KOPT-K1 (cell line): ENCODE data around the gene PPP1R13B.
"Not testable (repeated sequence)": the region's sequence is repeated elsewhere in the genome, so short reads cannot be mapped to it uniquely, and the experiment has no call there.

Source experiments
- H3K27ac ChIP-seq: fragments of 200-600 bp; sonication (generic); 2 replicates; pipeline ENCODE4 v1.5.1; 2016; ENCODE audit warnings: antibody characterized with exemption, mild to moderate bottlenecking, low read depth, low read length; ENCODE audit not compliant: poor library complexity, severe bottlenecking
- H3K36me3 ChIP-seq: fragments of 200-600 bp; sonication (generic); 2 replicates; pipeline ENCODE4 v1.5.1; 2017; ENCODE audit warnings: antibody characterized with exemption, mild to moderate bottlenecking, low read length, moderate library complexity; ENCODE audit not compliant: insufficient read depth
- H3K9me3 ChIP-seq: fragments of 200-600 bp; sonication (generic); 2 replicates; pipeline ENCODE4 v1.5.1; 2017; ENCODE audit warnings: antibody characterized with exemption, low read length, mild to moderate bottlenecking; ENCODE audit not compliant: insufficient read depth, poor library complexity, severe bottlenecking

PPP1R13B gene, protein sequence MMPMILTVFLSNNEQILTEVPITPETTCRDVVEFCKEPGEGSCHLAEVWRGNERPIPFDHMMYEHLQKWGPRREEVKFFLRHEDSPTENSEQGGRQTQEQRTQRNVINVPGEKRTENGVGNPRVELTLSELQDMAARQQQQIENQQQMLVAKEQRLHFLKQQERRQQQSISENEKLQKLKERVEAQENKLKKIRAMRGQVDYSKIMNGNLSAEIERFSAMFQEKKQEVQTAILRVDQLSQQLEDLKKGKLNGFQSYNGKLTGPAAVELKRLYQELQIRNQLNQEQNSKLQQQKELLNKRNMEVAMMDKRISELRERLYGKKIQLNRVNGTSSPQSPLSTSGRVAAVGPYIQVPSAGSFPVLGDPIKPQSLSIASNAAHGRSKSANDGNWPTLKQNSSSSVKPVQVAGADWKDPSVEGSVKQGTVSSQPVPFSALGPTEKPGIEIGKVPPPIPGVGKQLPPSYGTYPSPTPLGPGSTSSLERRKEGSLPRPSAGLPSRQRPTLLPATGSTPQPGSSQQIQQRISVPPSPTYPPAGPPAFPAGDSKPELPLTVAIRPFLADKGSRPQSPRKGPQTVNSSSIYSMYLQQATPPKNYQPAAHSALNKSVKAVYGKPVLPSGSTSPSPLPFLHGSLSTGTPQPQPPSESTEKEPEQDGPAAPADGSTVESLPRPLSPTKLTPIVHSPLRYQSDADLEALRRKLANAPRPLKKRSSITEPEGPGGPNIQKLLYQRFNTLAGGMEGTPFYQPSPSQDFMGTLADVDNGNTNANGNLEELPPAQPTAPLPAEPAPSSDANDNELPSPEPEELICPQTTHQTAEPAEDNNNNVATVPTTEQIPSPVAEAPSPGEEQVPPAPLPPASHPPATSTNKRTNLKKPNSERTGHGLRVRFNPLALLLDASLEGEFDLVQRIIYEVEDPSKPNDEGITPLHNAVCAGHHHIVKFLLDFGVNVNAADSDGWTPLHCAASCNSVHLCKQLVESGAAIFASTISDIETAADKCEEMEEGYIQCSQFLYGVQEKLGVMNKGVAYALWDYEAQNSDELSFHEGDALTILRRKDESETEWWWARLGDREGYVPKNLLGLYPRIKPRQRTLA

DNA sequence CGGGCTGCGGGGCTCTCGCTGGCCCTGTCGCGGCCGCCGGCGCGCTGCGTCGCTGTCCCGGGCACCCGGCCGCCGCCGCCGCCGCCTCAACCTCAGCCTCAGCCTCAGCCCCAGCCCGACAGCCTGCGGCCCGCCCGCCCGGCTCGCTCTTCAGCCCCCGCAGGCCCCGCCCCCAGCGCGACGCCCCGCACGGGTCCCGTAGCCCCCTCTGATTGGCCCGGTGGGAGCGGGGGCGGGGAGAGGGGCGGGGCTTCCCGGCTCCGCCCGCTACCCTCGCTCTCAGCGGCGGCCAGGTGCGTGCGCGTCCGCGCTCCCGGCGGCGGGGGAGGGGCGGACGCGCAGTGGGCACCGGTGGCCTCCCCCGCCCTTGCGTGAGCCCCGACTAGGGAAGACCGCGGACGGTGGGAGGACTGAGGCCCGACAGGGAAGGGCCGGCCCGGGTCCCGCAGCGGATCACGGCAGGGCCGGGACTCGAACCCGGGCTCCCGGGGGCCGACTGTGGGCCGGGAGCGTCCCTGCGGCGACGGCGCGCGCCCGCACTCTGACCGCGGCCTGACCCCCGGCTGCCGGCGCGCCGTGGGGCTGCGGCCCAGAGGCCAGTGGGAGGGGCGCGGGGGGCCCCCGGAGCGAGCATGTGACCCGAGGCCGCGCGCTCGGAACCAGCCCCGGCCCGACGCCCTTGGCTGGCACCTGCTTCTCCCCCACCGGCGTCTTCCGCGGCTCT lies at the start of gene PPP1R13B:
Gene PPP1R13B (minus strand): TSS at position 125 of the 724 bp plus-strand sequence. CDS start 268 bp downstream, outside the sequence.
- Histone ChIP-seq H3K36me3 (no peaks in the 10 kb centered on the region), H3K27ac (no peak within 1 kb of the TSS), H3K9me3 (no peaks in the 10 kb centered on the region)

DNA sequence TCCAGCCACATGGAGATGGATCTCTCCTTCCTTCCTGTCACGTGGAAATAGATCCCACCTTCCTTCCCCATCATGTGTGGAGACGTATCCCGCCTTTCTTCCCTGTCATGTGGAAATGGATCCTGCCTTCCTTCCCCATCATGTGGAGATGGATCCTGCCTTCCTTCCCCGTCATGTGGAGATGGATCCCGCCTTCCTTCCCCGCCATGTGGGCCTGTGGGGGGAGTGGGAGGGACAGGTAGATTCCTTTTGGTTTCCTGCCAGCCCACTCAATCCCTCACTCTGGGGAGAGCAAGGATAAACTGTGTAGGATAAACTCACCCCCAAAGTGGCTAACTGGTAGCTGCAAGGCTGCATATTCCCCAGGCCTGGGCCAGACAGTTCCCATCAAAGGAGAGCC lies 49.2 kb upstream of the PPP1R13B start:
- Histone ChIP-seq H3K9me3 (no peaks in the 10 kb centered on the region), H3K36me3 (no peaks in the 10 kb centered on the region), H3K27ac (no peak overlapping the region)

DNA sequence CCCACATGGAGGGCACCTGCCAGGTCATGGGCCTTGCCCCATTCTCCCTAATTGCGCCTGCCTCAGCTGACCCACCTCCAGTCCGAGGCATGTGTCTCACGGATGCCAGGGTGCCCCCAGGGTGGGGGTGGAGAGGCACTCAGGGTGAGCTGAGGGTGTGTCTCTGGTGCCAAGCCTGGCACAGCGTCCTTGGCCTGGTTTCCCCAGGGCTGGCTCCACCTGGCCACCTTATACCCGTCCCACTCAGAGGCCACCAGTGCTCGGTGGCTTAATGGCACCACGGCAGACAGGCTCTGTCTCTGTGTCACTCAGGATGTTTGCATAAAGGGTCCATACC lies 47.3 kb upstream of the PPP1R13B start:
- Histone ChIP-seq H3K36me3 (no peaks in the 10 kb centered on the region), H3K27ac (no peak overlapping the region), H3K9me3 (no peaks in the 10 kb centered on the region)

DNA sequence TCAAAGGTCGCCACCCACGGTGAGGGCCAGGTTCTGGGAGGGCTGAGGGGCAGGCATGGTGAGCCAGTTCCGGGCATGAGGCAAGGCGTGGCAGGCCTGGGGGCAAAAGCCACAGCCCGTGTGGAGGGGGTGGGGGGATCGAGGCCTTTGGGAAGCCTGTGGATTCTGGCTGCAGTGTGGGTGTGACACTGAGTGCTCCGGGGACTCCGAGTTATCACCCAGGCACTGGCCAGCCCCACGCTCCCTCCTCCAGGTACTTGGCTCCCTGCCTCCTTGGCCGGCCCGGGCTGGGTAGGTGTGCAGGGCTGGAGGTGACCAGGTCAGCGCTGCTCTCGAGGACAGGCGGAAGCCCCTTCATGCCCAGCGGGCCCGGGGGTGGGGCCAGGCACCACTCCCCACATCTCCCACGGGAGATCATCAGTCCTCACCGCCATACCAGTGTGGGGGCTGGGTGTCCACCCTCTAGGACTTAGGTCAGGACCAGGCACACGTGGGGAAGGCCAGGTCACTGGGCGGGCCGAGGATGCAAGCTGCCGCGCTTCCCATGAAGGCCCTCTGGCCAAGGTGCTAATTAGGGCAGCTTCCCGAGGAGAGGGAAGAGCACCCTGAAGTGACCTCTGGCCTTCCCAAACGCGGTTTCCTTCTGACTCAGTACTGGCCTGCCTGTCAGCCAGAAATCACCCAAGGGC lies 46.8 kb upstream of the PPP1R13B start:
- Histone ChIP-seq H3K27ac (no peak overlapping the region), H3K9me3 (no peaks in the 10 kb centered on the region), H3K36me3 (no peaks in the 10 kb centered on the region)

DNA sequence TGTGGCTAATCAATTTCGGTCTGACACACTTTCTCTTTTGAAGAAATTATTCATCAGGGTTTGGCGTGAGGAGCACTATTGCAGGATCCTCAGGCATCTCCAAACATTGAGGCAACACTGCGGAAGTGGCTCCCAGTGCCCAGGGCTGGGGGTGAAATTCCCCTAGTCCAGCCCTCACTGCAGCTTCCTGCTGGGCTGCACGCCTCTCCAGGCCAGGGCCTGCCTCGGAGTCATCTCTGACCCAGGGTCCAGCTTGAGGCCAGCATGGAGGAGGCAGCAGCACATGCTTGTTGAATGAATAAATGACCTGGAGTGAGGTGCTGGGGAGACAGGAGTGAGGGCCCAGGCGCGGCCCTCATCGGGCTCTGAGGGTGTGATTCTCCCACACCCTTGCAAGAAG lies 44.9 kb upstream of the PPP1R13B start:
- H3K9me3 ChIP-seq, result no peaks in the 10 kb centered on the region
- H3K36me3 ChIP-seq, result no peaks in the 10 kb centered on the region
- no peak overlapping the region for H3K27ac ChIP-seq

DNA sequence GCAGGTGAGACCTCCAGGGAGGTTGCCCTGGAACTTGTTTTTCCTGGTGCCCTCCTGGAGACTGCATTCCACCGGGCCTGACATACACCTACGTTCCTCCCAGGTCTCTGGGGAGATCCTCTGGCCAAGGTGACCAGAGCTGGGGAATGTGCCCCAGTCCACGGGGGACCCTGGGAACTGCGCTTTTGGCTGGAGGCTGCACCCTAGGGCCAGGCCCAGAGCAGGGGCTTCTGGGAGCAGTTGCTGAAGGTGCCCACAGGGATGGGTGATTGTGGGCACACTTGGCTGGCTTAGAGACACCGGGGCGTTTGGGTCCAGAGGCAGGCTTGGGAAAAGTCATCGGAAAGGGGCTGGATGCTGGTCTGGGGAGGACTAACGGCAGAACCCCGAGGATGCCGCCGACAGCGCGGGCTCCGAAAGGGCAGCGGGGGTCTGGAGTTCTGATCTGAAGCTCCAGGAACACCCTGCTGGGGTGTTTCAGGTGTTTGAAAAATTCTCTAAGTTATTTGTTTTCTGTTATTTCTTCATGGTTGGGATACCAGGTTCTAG lies 44.4 kb upstream of the PPP1R13B start:
- H3K36me3 ChIP-seq, result no peaks in the 10 kb centered on the region
- no peak overlapping the region for H3K27ac ChIP-seq
- no peaks in the 10 kb centered on the region for H3K9me3 ChIP-seq

DNA sequence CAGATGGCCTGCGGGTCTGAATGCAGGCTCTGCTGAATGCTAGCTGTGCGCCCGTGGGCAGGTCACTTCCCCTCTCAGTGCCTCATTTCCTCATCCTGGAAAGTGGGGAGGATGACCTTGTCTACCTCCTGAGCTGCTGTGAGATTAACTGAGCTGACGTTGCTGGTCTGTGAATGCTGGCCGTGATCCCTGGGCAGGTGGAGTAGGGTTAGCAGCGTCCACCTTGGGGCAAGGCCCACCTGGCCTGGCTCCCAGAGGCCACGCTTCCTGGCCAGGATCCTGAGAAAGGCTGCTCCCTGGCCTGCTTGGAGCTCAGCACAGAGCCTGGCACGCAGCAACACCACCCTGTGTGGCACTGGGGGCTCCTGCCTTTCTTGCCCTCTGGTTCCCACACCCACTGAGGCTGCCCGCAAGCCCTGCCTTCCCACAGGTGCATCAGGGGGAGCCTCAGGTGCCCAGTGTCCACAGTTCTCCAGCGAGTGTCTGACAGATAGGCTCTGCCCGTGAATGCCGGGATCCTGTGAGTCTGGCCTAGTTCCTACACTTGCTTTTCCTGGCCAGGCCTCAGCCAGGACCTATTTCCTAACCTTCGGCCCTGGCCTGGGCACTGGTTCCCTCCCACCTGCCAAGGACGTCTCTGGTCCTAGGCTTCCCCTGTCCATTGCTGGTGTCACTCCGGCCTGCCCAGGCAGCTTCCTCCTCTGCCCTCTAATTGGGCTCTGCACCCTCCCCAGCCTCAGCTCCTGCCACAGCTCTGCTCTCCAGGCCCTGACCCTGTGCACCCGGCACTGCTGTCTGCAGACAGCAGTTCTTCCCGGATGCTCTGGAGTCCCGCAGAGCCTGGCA lies 43.7 kb upstream of the PPP1R13B start:
- H3K9me3 ChIP-seq, result no peaks in the 10 kb centered on the region
- H3K27ac ChIP-seq, result no peak overlapping the region
- no peaks in the 10 kb centered on the region for H3K36me3 ChIP-seq

DNA sequence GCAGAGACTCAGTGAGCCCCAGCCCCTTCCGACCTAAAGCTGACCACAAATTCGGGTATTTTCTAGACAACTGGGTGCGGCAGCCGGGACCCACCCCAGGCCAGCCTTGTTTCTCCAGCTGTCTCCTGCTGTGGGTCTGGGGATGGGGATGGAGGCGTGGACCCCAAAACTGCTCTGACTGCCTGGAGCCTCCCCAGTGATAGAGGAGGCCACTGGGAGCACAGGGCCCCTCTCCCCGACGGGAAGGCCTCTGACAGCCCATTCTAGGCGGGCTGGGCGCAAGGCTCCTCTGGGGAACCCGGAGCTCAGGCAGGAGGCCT lies 42.6 kb upstream of the PPP1R13B start:
- Histone ChIP-seq H3K9me3 (no peaks in the 10 kb centered on the region), H3K27ac (no peak overlapping the region), H3K36me3 (no peaks in the 10 kb centered on the region)

DNA sequence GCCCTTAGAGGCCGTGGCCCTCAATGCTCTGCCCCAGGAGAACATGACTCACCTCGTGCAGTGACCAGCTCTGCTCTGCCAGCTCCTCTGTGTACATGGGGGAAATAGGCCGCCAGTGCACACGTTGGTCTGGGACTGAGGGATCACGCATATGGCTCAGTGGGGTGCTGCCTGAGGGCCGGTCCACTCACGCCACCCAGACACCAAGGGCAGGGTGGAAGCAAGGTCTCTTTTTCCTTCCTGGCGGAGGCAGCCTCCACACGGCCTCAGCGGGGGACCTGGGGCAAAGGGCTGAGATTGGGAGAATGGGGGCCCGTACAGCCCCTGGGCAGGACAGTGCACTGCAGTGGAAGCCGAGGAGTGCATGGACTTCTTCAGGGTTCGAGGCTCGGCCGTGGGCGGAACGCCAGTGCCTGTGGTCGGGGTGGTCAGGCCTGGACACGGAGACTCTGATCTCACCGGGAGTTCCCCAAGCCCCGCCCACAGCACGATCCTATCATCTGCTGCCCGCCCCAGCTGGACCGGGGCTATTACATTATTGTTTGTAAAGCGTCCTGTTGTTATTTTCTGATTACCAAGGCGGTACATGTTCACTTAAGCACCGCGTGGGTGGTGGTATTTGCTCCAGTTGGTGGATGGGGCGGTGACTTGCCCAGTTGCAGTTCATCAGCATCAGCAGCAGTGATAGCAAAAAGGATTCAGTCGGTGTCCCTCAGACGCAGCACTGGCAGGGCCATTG lies 42.1 kb upstream of the PPP1R13B start:
- Histone ChIP-seq H3K27ac (no peak overlapping the region), H3K9me3 (no peaks in the 10 kb centered on the region), H3K36me3 (no peaks in the 10 kb centered on the region)

DNA sequence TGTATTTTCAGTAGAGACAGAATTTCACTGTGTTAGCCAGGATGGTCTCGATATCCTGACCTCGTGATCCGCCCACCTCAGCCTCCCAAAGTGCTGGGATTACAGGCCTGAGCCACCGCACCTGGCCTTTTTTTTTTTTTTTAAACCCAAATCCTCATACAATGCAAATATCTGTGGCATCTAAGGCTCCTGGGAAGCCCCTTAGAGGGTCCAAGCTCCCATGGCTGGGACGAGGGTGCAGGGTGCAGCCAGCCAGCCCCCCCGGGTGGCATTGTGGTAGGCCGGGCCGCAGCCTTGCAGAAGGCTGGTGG lies 41.6 kb upstream of the PPP1R13B start:
- not testable (repeated sequence) for H3K9me3 ChIP-seq, H3K36me3 ChIP-seq, H3K27ac ChIP-seq

DNA sequence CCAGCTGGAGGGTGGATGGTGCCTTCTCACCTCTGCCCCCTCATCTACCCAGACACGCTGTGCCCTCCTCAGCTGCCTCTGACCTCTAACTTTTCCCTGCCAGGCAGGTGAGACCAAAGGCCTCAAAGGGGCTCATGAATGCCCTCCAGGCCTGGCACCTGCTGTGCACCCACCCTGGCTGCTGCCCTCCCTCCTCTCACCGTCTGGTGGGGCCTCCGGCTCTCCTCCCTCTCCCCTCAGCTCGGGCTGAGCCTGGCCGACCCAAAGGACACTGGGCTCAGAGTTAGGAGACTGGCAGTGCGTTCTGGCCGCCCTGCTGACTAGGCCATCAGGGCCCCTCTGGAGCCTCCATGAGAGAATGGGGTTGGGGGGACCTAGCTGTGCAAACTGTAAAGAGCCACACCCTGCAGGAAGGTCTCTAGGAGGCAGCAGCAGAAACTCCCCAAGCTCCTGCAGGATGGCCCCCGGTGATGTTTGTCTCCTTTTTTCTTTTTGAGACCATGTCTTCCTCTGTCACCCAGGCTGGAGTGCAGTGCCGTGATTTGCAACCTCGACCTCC lies 40.3 kb upstream of the PPP1R13B start:
- no peak overlapping the region for H3K27ac ChIP-seq
- H3K36me3 ChIP-seq, result no peaks in the 10 kb centered on the region
- H3K9me3 ChIP-seq, result no peaks in the 10 kb centered on the region

DNA sequence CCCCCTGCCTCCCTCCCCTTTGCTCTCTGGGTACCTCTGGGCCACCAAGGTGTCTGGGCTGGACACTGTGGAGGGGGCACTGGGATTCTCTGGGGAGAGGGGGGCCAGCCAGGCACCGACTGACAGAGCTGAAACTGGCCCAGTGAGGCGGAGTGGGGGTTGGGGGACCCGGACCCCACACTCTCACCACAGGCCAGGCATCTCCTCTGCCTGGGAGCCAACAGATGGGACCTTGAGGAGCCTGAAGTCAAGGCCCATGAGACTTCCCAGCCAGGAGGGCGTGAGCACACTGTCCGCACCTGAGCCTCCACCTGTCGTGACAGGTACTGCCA lies 39.8 kb upstream of the PPP1R13B start:
- H3K36me3 ChIP-seq, result no peaks in the 10 kb centered on the region
- no peak overlapping the region for H3K27ac ChIP-seq
- H3K9me3 ChIP-seq, result no peaks in the 10 kb centered on the region
